GM21390 (cell line): ENCODE data around the gene NRP2.

Experiments
- ATAC-seq: cut with Tn5 transposase; IDR thresholded peaks from one replicate; pipeline ENCODE4 v1.9.1; 2021; ENCODE audit not compliant: unreplicated experiment

NRP2 gene, protein sequence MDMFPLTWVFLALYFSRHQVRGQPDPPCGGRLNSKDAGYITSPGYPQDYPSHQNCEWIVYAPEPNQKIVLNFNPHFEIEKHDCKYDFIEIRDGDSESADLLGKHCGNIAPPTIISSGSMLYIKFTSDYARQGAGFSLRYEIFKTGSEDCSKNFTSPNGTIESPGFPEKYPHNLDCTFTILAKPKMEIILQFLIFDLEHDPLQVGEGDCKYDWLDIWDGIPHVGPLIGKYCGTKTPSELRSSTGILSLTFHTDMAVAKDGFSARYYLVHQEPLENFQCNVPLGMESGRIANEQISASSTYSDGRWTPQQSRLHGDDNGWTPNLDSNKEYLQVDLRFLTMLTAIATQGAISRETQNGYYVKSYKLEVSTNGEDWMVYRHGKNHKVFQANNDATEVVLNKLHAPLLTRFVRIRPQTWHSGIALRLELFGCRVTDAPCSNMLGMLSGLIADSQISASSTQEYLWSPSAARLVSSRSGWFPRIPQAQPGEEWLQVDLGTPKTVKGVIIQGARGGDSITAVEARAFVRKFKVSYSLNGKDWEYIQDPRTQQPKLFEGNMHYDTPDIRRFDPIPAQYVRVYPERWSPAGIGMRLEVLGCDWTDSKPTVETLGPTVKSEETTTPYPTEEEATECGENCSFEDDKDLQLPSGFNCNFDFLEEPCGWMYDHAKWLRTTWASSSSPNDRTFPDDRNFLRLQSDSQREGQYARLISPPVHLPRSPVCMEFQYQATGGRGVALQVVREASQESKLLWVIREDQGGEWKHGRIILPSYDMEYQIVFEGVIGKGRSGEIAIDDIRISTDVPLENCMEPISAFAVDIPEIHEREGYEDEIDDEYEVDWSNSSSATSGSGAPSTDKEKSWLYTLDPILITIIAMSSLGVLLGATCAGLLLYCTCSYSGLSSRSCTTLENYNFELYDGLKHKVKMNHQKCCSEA

DNA sequence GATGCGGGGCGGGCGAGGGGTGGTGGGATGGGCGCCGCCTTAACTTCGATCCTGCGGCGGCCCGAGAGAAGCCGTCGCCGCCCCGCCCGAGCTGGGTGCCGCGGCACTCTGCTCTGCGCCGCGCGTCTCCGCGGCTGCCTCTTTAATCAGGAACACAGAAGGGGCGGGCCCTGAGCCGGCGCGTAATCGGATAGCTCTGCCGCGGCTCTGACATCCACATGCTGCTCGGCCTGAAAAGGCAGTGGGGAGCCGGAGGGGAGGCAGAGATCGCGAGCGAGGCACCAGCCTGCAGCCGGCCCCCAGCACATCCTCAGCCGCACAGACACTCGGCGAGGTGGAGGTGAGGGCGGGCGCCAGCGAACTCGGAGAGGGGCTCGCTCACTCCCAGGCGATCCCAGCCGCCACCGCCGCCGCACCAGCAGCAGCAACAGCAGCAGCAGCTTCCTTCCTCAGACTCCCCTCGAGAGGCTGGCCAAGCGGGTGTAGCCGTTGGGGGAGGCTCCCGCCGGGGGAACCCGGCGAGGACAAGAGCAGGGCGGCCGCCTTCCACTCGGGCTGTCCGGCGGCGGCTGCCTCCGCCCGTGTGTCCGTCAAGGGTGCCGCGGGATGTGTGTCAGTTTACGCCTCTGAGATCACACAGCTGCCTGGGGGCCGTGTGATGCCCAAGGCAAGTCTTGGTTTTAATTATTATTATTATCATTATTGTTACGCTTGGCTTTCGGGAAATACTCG, at the start of gene NRP2:
Gene NRP2, plus strand, starts transcription at position 263 of the 732 bp plus-strand sequence. CDS start 790 bp downstream, outside the sequence.
- ATAC-seq, result peak; percentile 61

DNA sequence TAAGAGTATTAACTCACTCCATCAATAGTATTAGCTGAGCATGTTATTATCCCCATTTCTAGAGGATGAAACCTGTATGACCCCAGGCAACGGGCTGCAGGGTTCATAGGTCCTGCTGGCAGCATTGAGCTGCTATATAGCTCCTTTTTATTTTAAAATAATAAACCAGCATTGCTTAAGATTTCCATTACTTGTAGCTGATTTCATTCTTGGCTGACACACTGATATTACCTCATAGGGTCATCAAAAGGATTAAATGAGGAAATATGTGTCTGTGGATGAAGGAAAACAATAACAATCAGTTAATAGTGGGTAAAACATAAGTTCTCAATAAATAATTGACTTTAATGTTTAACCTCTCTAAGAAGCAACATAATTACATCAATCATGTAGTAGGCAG, 48.3 kb upstream of the NRP2 start:
- ATAC-seq, result no peak

DNA sequence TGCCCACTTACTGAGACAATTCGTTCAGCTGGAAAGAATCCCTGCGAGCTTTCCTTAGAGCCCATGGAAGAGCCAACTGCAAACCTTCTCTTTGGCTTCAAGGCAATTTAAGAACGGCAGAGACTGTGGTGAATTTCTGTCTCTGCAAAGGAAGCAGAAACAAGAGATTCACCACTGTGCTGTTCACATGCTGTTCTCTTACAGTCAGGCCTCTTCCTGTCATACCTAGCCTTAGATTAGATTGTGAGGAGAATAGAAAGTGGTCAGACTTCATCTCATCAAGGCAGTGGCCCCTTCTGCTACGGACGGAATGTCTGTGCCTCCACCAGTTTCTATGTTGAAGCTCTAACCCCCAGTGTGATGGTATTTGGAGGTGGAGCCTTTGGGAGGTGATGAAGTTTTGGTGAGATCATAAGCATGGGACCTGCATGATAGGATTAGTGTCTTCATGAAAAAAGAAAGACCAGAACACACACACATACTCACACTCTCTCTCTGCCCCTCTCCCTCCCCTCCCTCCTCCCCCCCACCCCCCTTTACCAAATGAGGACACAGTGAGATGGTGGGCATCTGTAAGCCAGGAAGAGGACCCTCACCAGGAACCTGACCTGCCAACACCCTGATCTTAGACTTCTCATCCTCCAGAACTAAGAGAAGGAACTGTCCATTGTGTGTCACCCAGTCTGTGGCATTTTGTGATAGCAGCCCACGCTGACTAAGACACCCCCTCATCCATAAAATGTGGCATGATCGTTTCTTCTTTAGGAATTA, 45.6 kb upstream of the NRP2 start:
- ATAC-seq, result no peak

DNA sequence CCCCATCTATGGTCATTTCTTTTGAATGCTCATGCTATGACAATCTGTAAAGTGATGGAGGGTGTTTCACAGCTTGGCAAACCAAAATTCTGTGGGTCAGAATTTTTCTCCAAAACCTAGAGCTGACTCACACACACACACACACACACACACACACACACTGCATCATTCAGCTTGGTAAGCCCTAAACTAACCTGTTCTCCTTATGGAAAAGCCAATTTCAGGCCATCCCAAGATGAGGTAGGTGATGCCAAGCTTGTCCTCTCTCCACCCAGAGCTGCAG, 45.0 kb upstream of the NRP2 start:
- ATAC-seq, result no peak

DNA sequence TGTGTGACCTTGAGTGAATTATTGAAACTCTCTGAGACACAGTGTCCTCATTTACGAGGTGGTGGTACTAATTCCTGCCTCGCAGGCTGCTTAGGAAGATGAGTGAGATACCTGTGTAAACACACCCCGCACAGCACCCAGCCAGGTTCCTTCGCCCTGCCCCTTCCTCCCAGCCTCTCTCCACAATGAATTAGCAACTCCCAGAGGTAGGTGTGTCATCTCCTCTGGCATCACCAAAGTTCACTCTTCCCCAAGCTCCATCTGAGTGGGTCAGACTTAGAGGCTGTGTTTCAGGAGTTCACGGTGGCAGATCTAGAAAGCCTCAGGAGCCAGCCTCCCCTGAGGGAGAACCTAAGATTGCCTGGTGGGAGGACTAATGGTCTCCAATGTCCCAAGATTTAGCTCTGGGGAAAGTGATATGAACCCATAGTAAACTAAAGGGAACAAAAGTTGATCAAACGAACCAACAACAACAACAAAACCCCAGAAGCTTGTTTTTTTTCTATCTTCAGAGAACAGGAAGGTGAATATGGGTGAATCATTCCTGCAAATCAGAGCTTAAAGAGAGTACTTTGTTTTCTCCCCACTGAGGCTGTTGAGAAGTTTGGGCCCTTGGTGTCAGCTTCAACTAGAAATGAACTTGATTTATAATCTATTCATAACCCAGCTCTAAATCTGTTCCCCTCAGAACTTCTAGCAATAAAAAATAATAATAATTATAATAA, 44.4 kb upstream of the NRP2 start:
- ATAC-seq, result no peak

DNA sequence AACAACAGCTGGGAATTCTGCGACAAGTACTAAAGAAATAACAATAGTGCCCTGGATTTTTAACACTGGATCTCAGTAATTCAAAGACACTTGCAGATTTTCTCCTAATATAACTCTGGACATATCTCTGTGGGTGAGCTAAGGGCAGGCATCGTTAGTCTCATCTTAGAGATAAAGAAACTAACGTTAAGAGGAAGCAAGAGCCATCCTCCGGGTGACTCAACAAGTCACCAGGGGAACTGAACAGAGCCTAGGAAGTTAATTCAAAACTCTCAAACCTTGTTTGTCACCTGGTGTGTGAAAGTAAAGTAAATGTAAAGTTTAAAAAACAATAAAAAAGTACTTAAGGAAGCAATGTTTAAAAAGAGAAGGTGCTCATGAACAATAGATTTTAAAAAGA, 41.6 kb upstream of the NRP2 start:
- peak; percentile 56 for ATAC-seq

DNA sequence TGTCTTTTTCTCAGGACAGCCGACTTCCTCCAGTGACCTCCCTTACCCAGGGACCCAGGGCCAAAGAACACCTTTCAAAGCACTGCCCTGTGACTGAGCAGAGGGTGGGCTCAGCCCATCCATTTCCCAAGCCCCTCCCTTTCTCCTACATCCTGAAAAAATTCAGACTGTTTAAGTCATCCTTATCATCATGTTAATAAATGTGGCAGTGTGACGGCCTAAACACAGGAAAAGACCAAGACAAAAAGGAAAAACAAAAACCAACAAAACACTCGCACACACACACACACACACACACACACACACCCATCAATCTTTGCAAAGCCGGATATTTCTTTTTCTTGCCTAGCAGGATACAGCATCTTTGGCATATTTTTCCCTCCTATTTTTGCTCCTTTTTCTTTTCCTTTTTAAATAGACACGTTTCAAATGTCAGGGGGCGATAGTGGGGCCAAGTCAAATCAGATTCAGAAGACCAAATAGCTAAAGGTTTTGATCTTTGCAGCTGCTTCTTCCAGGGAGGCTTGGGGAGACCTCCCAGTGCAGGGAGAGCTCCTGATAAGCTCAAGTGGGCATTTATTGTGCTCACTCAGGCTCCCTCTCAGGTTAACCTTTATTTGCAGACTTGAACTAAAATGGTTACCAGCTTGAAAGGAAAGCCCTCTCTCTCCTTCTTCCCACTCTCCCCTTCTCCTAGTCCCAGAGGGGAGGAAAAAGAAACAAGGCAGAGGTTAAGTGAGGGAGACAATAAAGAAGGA, 39.5 kb upstream of the NRP2 start:
- no peak for ATAC-seq

DNA sequence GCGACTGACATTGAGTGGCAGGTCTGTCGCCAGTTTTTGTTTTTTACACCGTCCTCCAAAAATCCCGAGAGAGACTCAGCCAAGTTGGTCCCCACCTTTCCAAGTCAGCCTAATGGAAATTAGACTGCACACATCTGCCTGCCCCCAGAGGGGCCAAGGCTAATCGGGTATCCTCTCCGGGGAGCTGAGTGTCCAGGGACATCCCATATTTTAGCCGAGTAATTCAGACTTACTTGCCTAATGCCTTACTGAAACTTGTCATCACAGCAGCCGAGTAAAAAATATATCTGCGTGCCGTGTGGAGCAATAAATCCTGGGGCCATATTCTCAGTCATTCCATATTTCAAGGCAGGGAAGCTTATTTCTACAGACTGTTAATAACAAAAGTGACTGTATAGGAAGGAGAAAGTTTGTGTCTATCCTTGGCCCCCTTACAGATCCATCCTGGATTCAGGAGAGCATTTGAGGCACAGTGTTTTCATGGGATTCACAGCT, 38.9 kb upstream of the NRP2 start:
- no peak for ATAC-seq

DNA sequence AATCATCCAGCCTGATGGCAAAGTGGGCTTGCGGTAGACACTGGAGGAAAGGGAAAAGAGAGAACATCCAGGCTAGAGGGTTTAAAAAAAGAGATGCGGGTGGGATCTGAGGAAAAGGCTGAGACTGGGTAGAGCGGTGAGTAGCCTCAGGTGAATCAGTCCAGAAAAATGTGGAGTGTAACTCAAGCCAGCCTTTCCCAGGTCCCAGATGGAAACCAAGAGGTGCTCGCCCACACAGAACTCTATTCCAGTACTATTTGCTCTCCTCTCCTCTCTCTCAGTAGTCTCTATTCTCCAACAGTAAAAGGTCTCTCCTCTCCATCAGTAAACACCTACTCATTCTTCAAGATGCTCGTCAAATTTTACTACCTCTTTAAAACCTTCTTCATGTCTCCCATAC, 38.3 kb upstream of the NRP2 start:
- ATAC-seq, result no peak

DNA sequence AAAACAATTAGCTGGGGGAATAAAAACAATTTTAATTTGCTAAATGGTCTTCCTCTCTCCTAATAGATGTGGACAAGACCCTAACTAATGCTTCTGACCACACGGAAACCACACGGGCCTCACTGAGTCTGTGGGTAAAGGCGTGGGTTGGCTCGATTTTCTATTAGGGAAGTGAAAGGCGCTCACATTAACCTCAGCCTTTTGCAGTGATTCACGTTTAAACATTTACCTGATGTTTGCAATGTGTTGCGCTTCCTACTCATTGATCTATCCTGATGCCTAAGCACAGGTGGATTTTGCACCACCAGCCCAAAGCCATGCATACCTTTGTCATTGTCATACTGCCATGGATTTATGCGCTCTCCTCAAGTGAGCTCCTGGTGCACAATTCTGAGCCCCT, 35.6 kb upstream of the NRP2 start:
- ATAC-seq, result peak; percentile 99

DNA sequence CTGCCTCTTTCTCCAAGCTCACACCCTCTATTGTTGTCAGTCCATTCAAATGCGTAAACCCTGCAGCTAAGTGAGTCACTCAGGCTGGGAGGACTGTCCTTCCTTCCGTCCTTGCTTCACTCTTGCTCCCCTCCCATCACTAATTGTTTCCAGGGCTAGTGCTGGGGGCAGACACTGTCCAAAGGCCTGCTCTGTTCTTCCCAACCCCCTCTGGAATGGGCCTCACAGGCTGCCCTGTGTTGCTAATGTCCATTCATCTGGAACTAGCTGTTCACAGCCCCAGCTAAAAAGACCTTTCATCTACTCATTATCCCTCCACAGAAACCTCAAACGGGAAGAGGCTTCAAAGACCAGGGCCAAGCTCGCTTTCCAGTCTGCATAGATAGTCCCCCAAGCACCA, 31.9 kb upstream of the NRP2 start:
- no peak for ATAC-seq

DNA sequence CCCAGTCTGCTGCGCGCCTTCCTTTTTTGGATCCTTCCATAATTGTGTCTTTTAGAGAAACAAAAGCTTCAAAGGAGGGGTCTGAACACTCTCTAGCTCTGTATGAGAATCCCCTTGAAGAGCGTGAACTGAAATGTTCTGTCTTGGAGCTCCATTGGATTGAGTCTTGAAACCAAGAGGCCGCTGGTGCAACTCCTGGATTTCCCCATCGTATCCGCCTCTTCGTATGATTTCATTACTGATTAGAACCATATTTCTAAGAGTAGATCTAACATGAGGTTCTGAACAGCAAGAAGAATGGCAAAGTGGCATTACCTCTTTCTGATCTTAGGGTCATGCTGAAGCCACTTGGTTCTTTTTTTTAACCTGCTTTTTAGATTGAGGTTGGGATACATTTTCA, 31.4 kb upstream of the NRP2 start:
- no peak for ATAC-seq

DNA sequence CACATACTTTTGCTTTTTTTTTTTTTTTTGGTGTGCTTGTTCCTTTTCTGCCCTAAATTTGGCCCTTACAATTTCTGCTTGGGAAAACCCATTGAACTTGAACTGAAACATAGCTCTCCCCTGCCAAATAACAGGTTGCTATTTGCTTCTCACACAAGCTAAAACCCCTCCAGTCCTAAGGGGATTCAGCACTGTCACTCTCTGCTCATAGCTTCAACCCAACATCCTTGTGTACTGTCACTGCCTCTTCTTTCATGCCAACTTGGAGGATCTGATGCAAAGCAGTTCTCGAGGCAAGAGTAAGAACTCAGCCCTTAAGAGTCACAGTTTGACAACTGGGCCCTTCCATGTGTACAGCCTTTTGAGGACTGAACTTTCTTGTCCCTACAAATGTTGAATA, 30.6 kb upstream of the NRP2 start:
- no peak for ATAC-seq

DNA sequence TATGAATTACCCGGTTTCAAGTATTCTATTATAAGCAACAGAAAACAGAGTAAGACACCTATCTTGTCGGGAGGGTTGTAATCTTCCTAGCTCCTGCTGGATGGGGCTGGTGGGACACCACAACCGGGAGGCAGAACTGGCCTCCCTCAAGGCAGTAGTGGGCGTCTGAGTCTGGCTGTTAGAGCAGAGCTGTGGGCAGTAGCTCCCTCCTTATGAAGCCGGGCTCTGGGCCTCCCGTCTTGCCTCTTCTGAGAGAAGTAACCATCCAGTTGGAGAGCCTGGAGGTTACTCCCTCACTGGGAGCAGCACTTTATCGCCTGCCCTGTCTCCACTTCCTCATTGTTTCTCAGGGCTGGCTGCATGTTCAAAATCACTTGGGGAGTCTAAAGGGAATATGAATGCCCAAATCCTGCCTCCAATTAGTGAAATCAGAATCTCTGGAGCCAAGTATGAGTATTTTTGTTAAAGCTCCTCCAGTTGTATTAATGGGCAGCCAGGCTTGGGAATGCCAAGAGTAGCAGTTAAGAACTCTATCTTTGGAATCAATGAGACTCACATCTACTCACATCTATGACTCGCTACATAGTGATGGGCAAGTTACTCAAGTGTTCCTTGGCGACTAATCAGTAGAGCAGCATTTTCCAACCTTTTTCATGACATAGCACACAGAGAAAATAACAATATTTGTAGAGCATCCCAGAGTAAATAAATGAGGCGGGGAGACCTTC, 27.3 kb upstream of the NRP2 start:
- ATAC-seq, result no peak

DNA sequence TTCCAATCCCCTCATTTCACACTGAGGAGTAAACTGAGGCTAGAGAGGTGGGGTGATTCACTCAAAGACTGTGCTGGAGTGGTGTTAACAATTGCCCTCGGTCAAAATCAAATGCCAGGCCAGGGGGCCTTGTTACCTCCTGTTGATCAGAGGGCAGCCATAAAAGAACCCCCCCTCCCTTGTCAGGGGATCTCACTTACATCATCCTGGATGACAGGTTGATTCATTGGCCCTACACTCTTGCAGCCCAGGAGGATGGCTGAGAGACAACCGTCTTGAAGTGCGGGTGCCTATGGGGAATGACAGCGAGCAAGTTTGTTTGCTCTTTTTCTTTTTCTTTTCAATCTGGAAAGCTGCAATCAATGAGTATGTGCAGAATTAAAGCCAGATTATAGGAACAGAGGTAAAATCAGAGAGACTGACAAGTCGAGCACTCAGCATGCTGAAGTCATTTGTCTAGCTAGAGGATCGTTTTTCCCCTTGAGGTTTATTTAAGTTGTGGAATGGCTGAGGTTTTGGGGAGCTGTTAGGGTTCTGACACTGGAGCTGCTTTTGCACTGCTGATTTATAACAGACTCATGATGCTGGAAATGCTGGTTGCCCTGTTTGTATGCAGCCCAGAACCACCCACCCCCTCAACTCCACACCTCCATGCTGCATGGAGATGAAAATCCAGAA, 26.4 kb upstream of the NRP2 start:
- ATAC-seq, result no peak

DNA sequence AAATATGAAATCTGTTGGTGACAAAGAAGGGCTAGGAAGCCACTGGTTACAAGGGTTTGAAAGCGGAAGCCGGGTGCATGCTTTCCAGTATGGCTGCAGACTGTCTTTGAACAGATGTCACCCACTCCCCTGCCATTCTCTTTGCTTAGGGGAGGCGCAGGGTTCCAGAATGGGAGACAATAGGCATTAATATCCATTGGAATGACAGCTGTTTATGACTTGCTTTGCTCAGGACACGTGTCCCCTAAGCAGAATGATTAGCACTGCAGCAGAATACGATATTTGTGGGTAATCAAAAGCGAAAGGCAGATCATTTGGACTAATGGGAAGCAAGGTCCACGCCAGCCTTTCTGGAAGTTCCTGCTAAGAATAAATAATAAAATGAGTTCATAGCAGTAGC, 25.8 kb upstream of the NRP2 start:
- no peak for ATAC-seq

DNA sequence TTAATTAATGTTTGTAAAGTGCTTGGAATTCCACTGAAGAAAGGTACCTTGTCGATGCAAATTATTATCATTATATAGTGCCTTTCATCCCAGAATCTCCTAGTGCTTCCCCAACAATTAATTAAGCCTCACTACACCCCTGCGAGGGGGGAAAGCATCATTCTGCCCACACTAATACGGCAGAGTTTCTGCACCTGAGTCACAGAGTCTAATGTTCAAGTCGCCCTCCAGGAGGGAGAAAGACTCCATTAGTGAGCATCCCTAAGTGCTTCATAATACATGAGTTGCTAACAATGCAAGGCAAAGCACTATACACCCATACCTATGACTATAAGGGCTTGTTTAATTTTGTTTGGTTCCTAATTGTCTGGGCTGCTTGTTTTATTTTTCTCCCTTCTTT, 25.4 kb upstream of the NRP2 start:
- ATAC-seq, result no peak

DNA sequence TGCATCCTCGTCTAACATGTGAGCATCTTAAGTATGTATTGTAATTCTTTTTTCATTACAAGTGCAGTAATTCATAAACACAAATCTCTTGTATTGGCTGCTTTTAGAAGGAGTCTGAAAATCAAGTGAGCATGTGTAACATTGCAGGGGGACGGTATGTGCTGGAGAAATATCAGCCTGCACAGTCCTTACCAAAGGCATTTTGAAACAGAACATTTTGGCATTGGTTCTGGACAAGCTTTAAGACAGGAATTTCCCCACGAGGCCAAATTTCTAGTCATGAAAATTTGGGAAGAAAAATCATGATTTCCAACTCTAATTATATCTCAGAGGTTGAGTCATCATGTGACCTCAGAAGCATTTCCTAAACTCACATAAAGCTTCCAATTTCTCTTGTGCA, 24.7 kb upstream of the NRP2 start:
- no peak for ATAC-seq
